ENCODE measurements around the gene ICOSLG. TPM values are rescaled to one million over a fixed set of nuclear protein-coding genes. Genes with fewer than 3 reads are reported as not detected.

ICOSLG gene
- total RNA-seq, 1 experiment from 2014 or later: 1.5 TPM

DNA sequence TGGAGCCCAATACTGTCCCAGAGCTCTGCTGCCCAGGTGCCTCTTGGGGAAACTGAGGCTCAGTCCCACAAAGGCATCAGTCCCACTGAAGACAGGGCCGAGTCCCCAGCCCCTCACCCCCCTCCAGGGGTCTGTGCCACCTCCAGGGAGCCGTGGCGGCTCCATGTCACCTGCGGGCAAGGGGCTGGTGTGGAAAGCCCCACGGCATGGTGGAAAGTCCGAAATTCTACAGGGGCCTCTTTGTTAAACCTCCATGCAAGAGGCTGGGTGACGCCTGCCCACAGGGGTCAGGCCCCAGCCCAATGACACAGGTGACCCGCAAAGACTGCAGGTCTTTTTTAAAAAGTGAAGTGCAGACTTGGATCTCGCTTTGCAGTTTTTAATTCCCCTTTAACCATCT, 41.6 kb upstream of the ICOSLG start:
- Mint-ChIP-seq H3K4me1 (ENCODE audit: insufficient read depth, unreplicated experiment) (no peaks in the 10 kb centered on the region), H3K27ac (ENCODE audit: low read depth, unreplicated experiment) (no peak overlapping the region), H3K27me3 (ENCODE audit: insufficient read depth, unreplicated experiment) (peaks cover 9% of the 10 kb centered on the region), H3K4me3 (ENCODE audit: unreplicated experiment) (no peak overlapping the region), H3K9me3 (ENCODE audit: unreplicated experiment) (no peaks in the 10 kb centered on the region), H3K36me3 (ENCODE audit: insufficient read depth, unreplicated experiment) (no peaks in the 10 kb centered on the region)
- BruUV-seq (replicated peaks): no TSS peak
- TF ChIP-seq, protein P1, sequence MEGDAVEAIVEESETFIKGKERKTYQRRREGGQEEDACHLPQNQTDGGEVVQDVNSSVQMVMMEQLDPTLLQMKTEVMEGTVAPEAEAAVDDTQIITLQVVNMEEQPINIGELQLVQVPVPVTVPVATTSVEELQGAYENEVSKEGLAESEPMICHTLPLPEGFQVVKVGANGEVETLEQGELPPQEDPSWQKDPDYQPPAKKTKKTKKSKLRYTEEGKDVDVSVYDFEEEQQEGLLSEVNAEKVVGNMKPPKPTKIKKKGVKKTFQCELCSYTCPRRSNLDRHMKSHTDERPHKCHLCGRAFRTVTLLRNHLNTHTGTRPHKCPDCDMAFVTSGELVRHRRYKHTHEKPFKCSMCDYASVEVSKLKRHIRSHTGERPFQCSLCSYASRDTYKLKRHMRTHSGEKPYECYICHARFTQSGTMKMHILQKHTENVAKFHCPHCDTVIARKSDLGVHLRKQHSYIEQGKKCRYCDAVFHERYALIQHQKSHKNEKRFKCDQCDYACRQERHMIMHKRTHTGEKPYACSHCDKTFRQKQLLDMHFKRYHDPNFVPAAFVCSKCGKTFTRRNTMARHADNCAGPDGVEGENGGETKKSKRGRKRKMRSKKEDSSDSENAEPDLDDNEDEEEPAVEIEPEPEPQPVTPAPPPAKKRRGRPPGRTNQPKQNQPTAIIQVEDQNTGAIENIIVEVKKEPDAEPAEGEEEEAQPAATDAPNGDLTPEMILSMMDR (IDR thresholded peaks at IDR 0.05; ENCODE audit: unreplicated experiment): no peak
- ChIA-PET CTCF (no interaction called here), POLR2A (no interaction called here)
- intact Hi-C loops (cut with micrococcal nuclease): no loop called here
- no peak for DNase-seq (ENCODE audit: unreplicated experiment)

DNA sequence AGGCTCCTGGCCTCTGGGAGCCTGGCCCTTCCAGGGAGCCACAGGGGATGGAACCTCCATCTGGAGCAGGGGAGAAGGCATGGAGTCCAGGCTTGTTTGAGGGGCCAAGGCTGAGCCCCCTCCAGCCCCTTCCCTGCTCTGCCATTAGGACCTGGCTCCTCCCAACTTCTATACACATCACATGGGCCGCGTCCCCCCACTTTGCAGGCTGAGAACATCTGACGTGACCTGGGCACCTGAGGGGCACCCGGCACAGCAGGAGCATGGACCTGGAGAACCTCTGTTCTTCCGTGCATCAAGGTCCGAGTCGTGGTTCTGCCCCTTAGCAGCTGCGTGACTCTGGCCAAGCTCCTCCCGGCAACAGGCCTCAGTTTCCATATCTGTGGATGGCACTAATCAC, 41.1 kb upstream of the ICOSLG start:
- DNase-seq (ENCODE audit: unreplicated experiment): no peak
- Mint-ChIP-seq H3K4me3 (ENCODE audit: unreplicated experiment) (no peak overlapping the region), H3K36me3 (ENCODE audit: insufficient read depth, unreplicated experiment) (no peaks in the 10 kb centered on the region), H3K27ac (ENCODE audit: low read depth, unreplicated experiment) (no peak overlapping the region), H3K9me3 (ENCODE audit: unreplicated experiment) (no peaks in the 10 kb centered on the region), H3K4me1 (ENCODE audit: insufficient read depth, unreplicated experiment) (no peaks in the 10 kb centered on the region), H3K27me3 (ENCODE audit: insufficient read depth, unreplicated experiment) (peaks cover 9% of the 10 kb centered on the region)
- intact Hi-C loops (cut with micrococcal nuclease): no loop called here
- CTCF ChIA-PET: no interaction called here
- POLR2A ChIA-PET: no interaction called here
- no TSS peak for BruUV-seq (replicated peaks)
- TF ChIP-seq, protein P1 (IDR thresholded peaks at IDR 0.05; ENCODE audit: unreplicated experiment): no peak

- intact Hi-C loops (cut with micrococcal nuclease): no loop called here
- CTCF ChIA-PET: no interaction called here
- no peaks in the 10 kb centered on the region for H3K36me3 Mint-ChIP-seq (ENCODE audit: insufficient read depth, unreplicated experiment)
- peaks cover 23% of the 10 kb centered on the region for H3K27me3 Mint-ChIP-seq (ENCODE audit: insufficient read depth, unreplicated experiment)
- no peaks in the 10 kb centered on the region for H3K4me1 Mint-ChIP-seq (ENCODE audit: insufficient read depth, unreplicated experiment)
- TF ChIP-seq, protein P1 (IDR thresholded peaks at IDR 0.05; ENCODE audit: unreplicated experiment): no peak
- no TSS peak for BruUV-seq (replicated peaks)
- no peak for DNase-seq (ENCODE audit: unreplicated experiment)
- H3K4me3 Mint-ChIP-seq (ENCODE audit: unreplicated experiment): no peak overlapping the region
- no peaks in the 10 kb centered on the region for H3K9me3 Mint-ChIP-seq (ENCODE audit: unreplicated experiment)
- no peak overlapping the region for H3K27ac Mint-ChIP-seq (ENCODE audit: low read depth, unreplicated experiment)
- POLR2A ChIA-PET: no interaction called here
Observed at GRCh38 chr21:44279354-44280260, 38.9 kb upstream of the ICOSLG start.

- intact Hi-C loops (cut with micrococcal nuclease): no loop called here
- Mint-ChIP-seq H3K9me3 (ENCODE audit: unreplicated experiment) (no peaks in the 10 kb centered on the region), H3K36me3 (ENCODE audit: insufficient read depth, unreplicated experiment) (no peaks in the 10 kb centered on the region), H3K4me1 (ENCODE audit: insufficient read depth, unreplicated experiment) (no peaks in the 10 kb centered on the region), H3K27ac (ENCODE audit: low read depth, unreplicated experiment) (no peak overlapping the region), H3K27me3 (ENCODE audit: insufficient read depth, unreplicated experiment) (peaks cover 40% of the 10 kb centered on the region), H3K4me3 (ENCODE audit: unreplicated experiment) (no peak overlapping the region)
- POLR2A ChIA-PET: no interaction called here
- CTCF ChIA-PET: no interaction called here
- BruUV-seq (replicated peaks): no TSS peak
- DNase-seq (ENCODE audit: unreplicated experiment): no peak
- TF ChIP-seq, protein P1 (IDR thresholded peaks at IDR 0.05; ENCODE audit: unreplicated experiment): no peak
Observed at GRCh38 chr21:44275041-44275440, 34.3 kb upstream of the ICOSLG start.

All from MCF 10A (cell line).